Glomerular visceral epithelial cell (primary cell): ENCODE results near the gene NOLC1.

Source experiments
- DNase-seq: peaks from one replicate; pipeline ENCODE4 v3.0.0-alpha.2; 2016; ENCODE audit errors: extremely low spot score

The NOLC1 gene

GRCh38 chr10:102121739-102122372, 30.3 kb upstream of the NOLC1 start:
- no peak for DNase-seq

- no peak for DNase-seq
Observed at GRCh38 chr10:102122450-102122849, 29.7 kb upstream of the NOLC1 start.

DNA sequence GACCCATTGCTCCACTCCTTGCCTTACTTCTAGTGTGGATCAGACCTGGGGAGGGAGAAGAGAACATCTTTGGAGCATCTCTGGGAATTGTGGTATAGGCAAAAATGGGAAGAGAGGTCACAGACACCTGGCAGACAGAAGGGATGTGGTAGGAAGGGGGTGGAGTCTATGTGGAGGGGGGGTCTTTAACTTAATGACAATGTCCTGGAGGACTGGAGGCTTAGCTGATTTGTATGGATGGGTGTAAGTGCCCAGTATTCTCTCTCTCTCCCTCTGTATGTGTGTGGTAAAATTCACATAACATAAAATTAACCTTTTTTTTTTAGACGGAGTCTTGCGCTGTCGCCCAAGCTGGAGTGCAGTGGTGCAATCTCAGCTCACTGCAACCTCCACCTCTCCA, 29.0 kb upstream of the NOLC1 start:
- no peak for DNase-seq

GRCh38 chr10:102131286-102132170, 20.7 kb upstream of the NOLC1 start:
- peak; percentile 33 for DNase-seq

GRCh38 chr10:102132193-102132562, 20.0 kb upstream of the NOLC1 start:
- DNase-seq = no peak

- DNase-seq = peak; percentile 99
Observed at GRCh38 chr10:102132563-102133372, 19.4 kb upstream of the NOLC1 start, which contains the start of gene PPRC1. Gene PPRC1 (plus strand): TSS chr10:102133040. CDS start chr10:102133069, 29 bp downstream.

- peak; percentile 72 for DNase-seq
Observed at GRCh38 chr10:102133373-102134195, 18.6 kb upstream of the NOLC1 start.

DNA sequence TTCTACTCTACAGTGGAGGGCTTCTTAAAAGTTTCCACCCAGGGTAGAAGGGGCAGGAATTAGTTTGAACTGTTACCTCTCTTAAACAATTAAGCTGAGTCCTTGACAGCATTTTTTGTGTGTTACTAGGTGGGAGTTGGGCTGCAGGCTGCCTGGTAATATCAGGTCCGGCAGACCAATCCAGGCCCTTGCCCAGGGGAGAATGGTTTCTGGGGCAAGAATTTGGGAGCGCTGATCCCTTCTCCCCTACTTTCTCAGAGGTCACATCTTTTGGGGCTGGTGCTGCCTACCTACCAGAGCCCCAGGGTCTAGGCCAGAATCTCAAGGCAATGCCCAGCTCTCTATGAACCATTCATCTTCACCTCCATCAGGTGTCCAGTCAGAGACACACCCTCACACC, 17.8 kb upstream of the NOLC1 start:
- DNase-seq = no peak

DNA sequence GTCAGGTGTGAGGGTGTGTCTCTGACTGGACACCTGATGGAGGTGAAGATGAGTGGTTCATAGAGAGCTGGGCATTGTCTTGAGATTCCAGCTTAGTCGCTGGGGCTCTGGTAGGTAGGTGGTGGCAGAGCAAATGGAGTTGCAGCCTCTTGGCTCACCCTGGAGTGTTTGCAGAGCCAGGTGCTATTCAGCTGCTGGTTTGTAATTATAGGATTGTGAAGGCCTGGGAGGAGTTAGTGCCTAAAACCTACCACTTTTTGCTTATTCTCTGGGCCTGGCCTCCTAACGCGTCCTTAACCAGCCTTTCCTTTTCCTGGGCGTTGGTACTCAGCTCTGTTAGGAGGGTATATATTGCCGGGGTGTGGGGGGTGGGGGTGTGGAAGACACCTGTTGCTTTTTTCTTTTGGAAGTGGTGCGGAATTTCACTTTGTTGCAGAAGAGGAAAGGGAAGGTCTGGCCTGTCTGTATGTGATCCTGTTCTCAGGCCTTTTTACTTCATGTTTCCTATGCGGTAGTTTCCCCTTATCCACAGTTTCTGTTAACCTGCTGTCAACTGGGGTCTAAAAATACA, 16.1 kb upstream of the NOLC1 start:
- no peak for DNase-seq

DNA sequence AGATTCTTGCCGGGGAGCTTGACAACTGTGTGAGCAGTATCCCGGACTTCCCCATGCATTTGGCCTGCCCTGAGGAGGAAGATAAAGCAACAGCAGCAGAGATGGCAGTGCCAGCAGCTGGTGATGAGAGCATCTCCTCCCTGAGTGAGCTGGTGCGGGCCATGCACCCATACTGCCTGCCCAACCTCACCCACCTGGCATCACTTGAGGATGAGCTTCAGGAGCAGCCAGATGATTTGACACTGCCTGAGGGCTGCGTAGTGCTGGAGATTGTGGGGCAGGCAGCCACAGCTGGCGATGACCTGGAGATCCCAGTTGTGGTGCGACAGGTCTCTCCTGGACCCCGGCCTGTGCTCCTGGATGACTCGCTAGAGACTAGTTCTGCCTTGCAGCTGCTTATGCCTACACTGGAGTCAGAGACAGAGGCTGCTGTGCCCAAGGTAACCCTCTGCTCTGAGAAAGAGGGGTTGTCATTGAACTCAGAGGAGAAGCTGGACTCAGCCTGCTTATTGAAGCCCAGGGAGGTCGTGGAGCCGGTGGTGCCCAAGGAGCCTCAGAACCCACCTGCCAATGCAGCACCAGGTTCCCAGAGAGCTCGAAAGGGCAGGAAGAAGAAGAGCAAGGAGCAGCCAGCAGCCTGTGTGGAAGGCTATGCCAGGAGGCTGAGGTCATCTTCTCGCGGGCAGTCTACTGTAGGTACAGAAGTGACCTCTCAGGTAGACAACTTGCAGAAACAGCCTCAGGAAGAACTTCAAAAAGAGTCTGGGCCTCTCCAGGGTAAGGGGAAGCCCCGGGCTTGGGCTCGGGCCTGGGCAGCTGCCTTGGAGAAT, 12.7 kb upstream of the NOLC1 start:
- DNase-seq = no peak

DNA sequence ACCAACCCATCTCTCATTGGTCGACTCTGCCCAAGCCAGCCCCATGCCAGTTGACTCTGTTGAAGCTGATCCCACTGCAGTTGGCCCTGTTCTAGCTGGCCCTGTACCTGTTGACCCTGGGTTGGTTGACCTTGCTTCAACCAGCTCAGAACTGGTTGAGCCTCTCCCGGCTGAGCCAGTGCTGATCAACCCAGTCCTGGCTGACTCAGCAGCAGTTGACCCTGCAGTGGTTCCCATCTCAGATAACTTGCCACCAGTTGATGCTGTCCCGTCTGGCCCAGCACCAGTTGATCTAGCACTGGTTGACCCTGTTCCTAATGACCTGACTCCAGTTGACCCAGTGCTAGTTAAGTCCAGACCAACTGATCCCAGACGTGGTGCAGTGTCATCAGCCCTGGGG, 12.0 kb upstream of the NOLC1 start:
- no peak for DNase-seq

GRCh38 chr10:102140913-102141540, 11.2 kb upstream of the NOLC1 start:
- no peak for DNase-seq

- DNase-seq = no peak
Observed at GRCh38 chr10:102141583-102142107, 10.5 kb upstream of the NOLC1 start.

GRCh38 chr10:102146971-102147428, 5.2 kb upstream of the NOLC1 start:
- no peak for DNase-seq

- peak; percentile 39 for DNase-seq
Observed at GRCh38 chr10:102147561-102147960, 4.6 kb upstream of the NOLC1 start.

DNA sequence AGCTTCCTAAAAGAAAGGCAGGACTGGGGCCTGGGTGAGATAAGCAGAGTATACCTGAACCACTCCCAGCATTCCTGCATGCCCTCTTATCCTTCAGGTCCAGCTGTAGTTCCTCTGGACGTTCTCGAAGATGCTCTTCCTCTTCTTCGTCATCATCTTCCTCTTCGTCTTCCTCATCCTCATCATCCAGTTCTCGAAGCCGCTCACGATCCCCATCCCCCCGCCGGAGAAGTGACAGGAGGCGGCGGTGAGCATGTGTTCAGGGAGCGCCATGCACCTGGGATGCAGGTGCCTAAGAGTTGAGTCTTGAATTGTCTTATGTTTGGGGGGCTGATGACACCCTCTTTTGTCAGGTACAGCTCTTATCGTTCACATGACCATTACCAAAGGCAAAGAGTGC, 3.9 kb upstream of the NOLC1 start:
- DNase-seq = no peak

GRCh38 chr10:102150970-102151773, 1.0 kb upstream of the NOLC1 start:
- DNase-seq = peak; percentile 58

DNA sequence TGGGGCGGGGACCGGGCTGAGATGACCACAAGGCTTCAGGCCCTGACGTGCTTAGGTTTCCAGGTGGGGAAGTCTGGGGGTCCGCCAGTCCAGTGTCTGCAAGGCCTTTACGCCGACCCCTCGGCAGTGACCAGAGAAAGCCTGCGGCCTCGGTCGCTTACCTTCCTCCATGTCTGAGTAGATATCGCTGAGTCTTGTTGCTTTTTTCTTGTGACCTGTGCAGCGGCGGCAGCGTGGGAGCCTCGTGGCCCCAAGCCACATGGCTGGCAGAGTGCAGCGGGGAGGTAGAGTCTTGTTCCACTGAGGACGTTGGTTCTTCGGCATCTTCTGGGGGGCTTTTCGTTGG, 329 bp downstream of the NOLC1 start:
- no peak for DNase-seq
